Ishikawa (cell line): ENCODE measurements around the gene MARCO.

ENCODE experiments used
- CEBPB ChIP-seq: IDR thresholded peaks from 2 replicates; pipeline ENCODE4 v1.6.1; 2012
- CREB1 ChIP-seq: IDR thresholded peaks from 2 replicates; pipeline ENCODE4 v1.6.1; 2012; ENCODE audit warnings: low read depth
- EGR1 ChIP-seq: IDR thresholded peaks from 2 replicates; pipeline ENCODE4 v1.6.1; 2012
- EP300 ChIP-seq: IDR thresholded peaks from 2 replicates; pipeline ENCODE4 v1.6.1; 2012; ENCODE audit warnings: borderline replicate concordance
- FOXM1 ChIP-seq: IDR thresholded peaks from 2 replicates; pipeline ENCODE4 v1.6.1; 2012; ENCODE audit warnings: low read depth, borderline replicate concordance
- NFIC ChIP-seq: IDR thresholded peaks from 2 replicates; pipeline ENCODE4 v1.6.1; 2012
- RAD21 ChIP-seq: IDR thresholded peaks from 2 replicates; pipeline ENCODE4 v1.6.1; 2012; ENCODE audit warnings: low read depth
- REST ChIP-seq: IDR thresholded peaks from 2 replicates; pipeline ENCODE4 v1.6.1; 2012; ENCODE audit warnings: low read depth, mild to moderate bottlenecking
- TAF1 ChIP-seq: IDR thresholded peaks from 2 replicates; pipeline ENCODE4 v1.6.1; 2012; ENCODE audit warnings: low read depth, mild to moderate bottlenecking
- TCF12 ChIP-seq: IDR thresholded peaks from 2 replicates; pipeline ENCODE4 v1.6.1; 2012; ENCODE audit warnings: low read depth
- TEAD4 ChIP-seq: IDR thresholded peaks from 2 replicates; pipeline ENCODE4 v1.6.1; 2012
- USF1 ChIP-seq: IDR thresholded peaks from 2 replicates; pipeline ENCODE4 v1.6.1; 2012
- YY1 ChIP-seq: IDR thresholded peaks from 2 replicates; pipeline ENCODE4 v1.6.1; 2012; ENCODE audit warnings: low read depth
- ZBTB7A ChIP-seq: IDR thresholded peaks from 2 replicates; pipeline ENCODE4 v1.6.1; 2012; ENCODE audit warnings: low read depth
- TF ChIP-seq, protein P1 (sequence below): IDR thresholded peaks from 2 replicates; pipeline ENCODE4 v1.6.1; 2012

MARCO gene

GRCh38 chr2:119013671-119014070, 71.7 kb downstream of the MARCO start:
- TF ChIP-seq RAD21, result no peak
- TF ChIP-seq TCF12, result no peak
- TF ChIP-seq USF1, result no peak
- no peak for TF ChIP-seq NFIC
- TF ChIP-seq CEBPB, result no peak
- TF ChIP-seq TAF1, result no peak
- TF ChIP-seq EP300, result no peak

GRCh38 chr2:119015845-119016244, 73.9 kb downstream of the MARCO start:
- TF ChIP-seq REST (no peak), TAF1 (no peak)

DNA sequence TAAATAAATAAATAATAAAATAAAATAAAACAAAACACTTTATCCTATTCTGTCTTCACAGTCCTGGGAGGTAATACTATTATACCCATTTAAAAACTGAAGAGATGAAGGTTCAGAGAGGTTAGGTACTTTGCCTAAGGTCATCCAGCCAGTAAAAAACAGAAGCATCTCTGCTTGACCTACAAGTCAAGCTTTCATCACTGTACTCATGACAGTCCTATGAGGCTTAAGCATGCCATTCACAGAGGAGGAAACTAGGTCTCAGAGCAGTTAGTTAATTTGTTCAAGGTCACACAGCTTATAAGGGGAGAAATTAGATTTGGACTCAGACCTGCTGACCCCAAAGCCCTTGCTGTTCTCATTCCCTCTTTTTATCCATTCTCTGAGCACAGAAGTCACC, 77.5 kb downstream of the MARCO start:
- TF ChIP-seq CEBPB (no peak), YY1 (no peak), EP300 (no peak), CREB1 (no peak), ZBTB7A (no peak), TAF1 (no peak), RAD21 (no peak), TEAD4 (no peak), FOXM1 (no peak), REST (no peak), TCF12 (no peak), EGR1 (no peak), USF1 (no peak), NFIC (no peak)
- TF ChIP-seq, protein P1, sequence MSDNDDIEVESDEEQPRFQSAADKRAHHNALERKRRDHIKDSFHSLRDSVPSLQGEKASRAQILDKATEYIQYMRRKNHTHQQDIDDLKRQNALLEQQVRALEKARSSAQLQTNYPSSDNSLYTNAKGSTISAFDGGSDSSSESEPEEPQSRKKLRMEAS, result no peak

DNA sequence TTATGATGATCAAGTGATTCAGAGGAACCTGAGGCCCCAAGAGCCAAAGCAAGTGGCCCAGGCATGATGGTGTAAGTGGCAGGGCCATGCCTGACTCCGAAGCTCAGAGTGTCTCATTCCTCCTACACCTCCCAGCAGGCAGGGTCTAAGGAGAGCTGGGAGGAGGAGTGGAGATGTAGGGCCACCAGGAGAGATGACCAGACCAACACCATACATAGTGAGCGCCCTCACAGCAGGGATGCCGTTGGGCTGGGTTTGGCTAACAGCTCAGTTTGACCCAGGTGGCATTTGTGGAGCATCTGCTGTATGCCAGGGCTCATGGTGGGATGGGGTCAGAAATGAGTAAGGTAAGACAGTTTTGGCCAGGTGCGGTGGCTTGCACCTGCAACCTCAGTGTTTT, 80.7 kb downstream of the MARCO start:
- TF ChIP-seq REST (no peak), TCF12 (no peak), EGR1 (no peak), FOXM1 (no peak), TEAD4 (no peak), CREB1 (no peak), YY1 (no peak), USF1 (no peak), TAF1 (no peak), ZBTB7A (no peak), RAD21 (no peak), EP300 (no peak), NFIC (no peak), CEBPB (no peak)
- TF ChIP-seq, protein P1, result no peak

DNA sequence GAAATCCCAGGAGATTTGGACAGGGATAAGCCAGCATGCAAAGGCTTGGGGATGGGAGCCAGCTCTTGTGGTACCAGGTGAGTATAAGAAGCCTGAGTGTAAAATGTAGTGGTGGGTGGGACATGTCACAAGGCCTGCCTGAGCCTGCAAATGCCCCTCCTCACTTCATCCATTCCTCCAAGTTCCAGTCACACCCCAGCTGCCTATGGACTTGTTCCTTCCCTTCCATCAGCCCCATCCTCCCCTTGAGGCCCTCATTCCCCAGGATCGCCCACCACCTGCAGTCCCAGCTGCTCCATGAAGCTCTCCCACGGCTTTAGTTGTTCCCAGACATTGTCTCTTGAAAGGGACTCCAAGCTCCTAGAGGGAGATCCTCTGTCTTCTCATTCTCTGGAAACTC, 81.5 kb downstream of the MARCO start:
- TF ChIP-seq TEAD4, result no peak
- no peak for TF ChIP-seq FOXM1
- TF ChIP-seq YY1, result no peak
- TF ChIP-seq, protein P1, result no peak
- no peak for TF ChIP-seq NFIC
- no peak for TF ChIP-seq REST
- no peak for TF ChIP-seq TCF12
- no peak for TF ChIP-seq CEBPB
- no peak for TF ChIP-seq TAF1
- no peak for TF ChIP-seq EGR1
- TF ChIP-seq ZBTB7A, result no peak
- TF ChIP-seq CREB1, result no peak
- no peak for TF ChIP-seq EP300
- no peak for TF ChIP-seq USF1
- no peak for TF ChIP-seq RAD21
